Cardiac muscle cell (in vitro differentiated cells and primary cell): ENCODE results near the gene TP53. TPM values are rescaled to one million over a fixed set of nuclear protein-coding genes. Genes with fewer than 3 reads are reported as not detected.
A peak's percentile ranks its signal among the peaks of the same experiment; 100 is the strongest.

Experiments used
- DNase-seq, 2 donors: peaks; one replicate each; pipeline versions ENCODE4 v3.0.0 to v3.0.0-alpha.2; 2010 to 2017; ENCODE audit warnings: low read depth in 1 of 2, low spot score in 1 of 2
- H3K27ac ChIP-seq: fragments of 200-600 bp; sonication (generic); 2 replicates; pipeline ENCODE4 v1.5.1; 2016
- H3K27me3 ChIP-seq: fragments of 200-600 bp; sonication (generic); 2 replicates; pipeline ENCODE4 v1.6.0; 2016; ENCODE audit warnings: control low read depth
- H3K36me3 ChIP-seq: fragments of 200-600 bp; sonication (generic); 2 replicates; pipeline ENCODE4 v1.5.1; 2016; ENCODE audit warnings: control low read depth
- H3K4me1 ChIP-seq: fragments of 200-600 bp; sonication (generic); 2 replicates; pipeline ENCODE4 v1.8.1; 2017; ENCODE audit warnings: low read depth, mild to moderate bottlenecking, mixed run types
- H3K4me3 ChIP-seq: fragments of 200-600 bp; sonication (generic); 2 replicates; pipeline ENCODE4 v1.5.1; 2016; ENCODE audit warnings: mild to moderate bottlenecking
- H3K9me3 ChIP-seq: fragments of 200-600 bp; sonication (generic); 2 replicates; pipeline ENCODE4 v1.5.1; 2017; ENCODE audit warnings: low read depth, mild to moderate bottlenecking, control low read depth
- CTCF ChIP-seq: IDR thresholded peaks from 2 replicates; pipeline ENCODE4 v1.5.1; 2012; ENCODE audit warnings: low read depth, mild to moderate bottlenecking, low read length
- polyA plus RNA-seq: library from polyadenylated mRNA; unstranded; fragments of >200 nt; fragmentation: Nextera tagmentation; extraction: Ambion mirVana; gene quantifications from 2 replicates; pipeline ENCODE4 v1.2.1, GENCODE V29; 2016
- total RNA-seq: library from RNA; depleted of rRNA; stranded (reverse); fragments of >200 nt; gene quantifications from 2 replicates; pipeline ENCODE4 v1.2.3, GENCODE V29; 2016

Gene TP53
- total and polyA plus RNA-seq, 2 experiments from 2014 or later = 25.4 to 28.9 TPM

GRCh38 chr17:7636163-7636562, 51.1 kb downstream of the TP53 start:
- H3K36me3 ChIP-seq = no peaks in the 10 kb centered on the region
- peaks cover 11% of the 10 kb centered on the region for H3K4me1 ChIP-seq
- TF ChIP-seq CTCF = no peak
- no peak overlapping the region for H3K4me3 ChIP-seq
- H3K27me3 ChIP-seq = no peaks in the 10 kb centered on the region
- no peak overlapping the region for H3K27ac ChIP-seq
- H3K9me3 ChIP-seq = no peaks in the 10 kb centered on the region
- no peak for DNase-seq

GRCh38 chr17:7634384-7634783, 52.9 kb downstream of the TP53 start:
- Histone ChIP-seq H3K27me3 (no peaks in the 10 kb centered on the region), H3K9me3 (no peaks in the 10 kb centered on the region), H3K4me1 (peaks cover 11% of the 10 kb centered on the region), H3K36me3 (no peaks in the 10 kb centered on the region), H3K4me3 (no peak overlapping the region), H3K27ac (no peak overlapping the region)
- TF ChIP-seq CTCF = peak; percentile 79
- peak; percentile 76 to 87 for DNase-seq

- Histone ChIP-seq H3K27ac (peak overlapping the region; percentile 76), H3K4me1 (peaks cover 11% of the 10 kb centered on the region), H3K36me3 (no peaks in the 10 kb centered on the region), H3K9me3 (no peaks in the 10 kb centered on the region), H3K4me3 (no peak overlapping the region), H3K27me3 (no peaks in the 10 kb centered on the region)
- no peak for TF ChIP-seq CTCF
- DNase-seq = no peak
Observed at GRCh38 chr17:7633093-7633492, 54.2 kb downstream of the TP53 start.

GRCh38 chr17:7632492-7632894, 54.8 kb downstream of the TP53 start:
- peaks cover 11% of the 10 kb centered on the region for H3K4me1 ChIP-seq
- peak; percentile 66 to 72 for DNase-seq
- peak; percentile 68 for TF ChIP-seq CTCF
- H3K27ac ChIP-seq = peak overlapping the region; percentile 76
- no peaks in the 10 kb centered on the region for H3K27me3 ChIP-seq
- H3K4me3 ChIP-seq = no peak overlapping the region
- no peaks in the 10 kb centered on the region for H3K36me3 ChIP-seq
- H3K9me3 ChIP-seq = no peaks in the 10 kb centered on the region

GRCh38 chr17:7631398-7632380, 55.6 kb downstream of the TP53 start:
- H3K4me1 ChIP-seq = peaks cover 14% of the 10 kb centered on the region
- peak in 1 of 2 donors; percentile 60 for DNase-seq
- H3K4me3 ChIP-seq = no peak overlapping the region
- H3K27ac ChIP-seq = peak overlapping the region; percentile 76
- no peaks in the 10 kb centered on the region for H3K36me3 ChIP-seq
- no peaks in the 10 kb centered on the region for H3K9me3 ChIP-seq
- no peaks in the 10 kb centered on the region for H3K27me3 ChIP-seq
- TF ChIP-seq CTCF = no peak
